Osteocyte (in vitro differentiated cells): ENCODE measurements around the gene CD44. TPM values are rescaled to one million over a fixed set of nuclear protein-coding genes. Genes with fewer than 3 reads are reported as not detected.

Experiments used
- DNase-seq: peaks from one replicate; pipeline ENCODE4 v3.0.0; 2021; ENCODE audit warnings: mixed read lengths; ENCODE audit not compliant: unreplicated experiment; ENCODE audit errors: extremely low spot score
- H3K27ac Mint-ChIP-seq: one replicate; pipeline ENCODE4 v1.8.0; 2021; ENCODE audit warnings: mild to moderate bottlenecking, mixed read lengths; ENCODE audit not compliant: unreplicated experiment
- H3K27me3 Mint-ChIP-seq: one replicate; pipeline ENCODE4 v1.8.0; 2021; ENCODE audit warnings: mixed read lengths; ENCODE audit not compliant: unreplicated experiment
- H3K36me3 Mint-ChIP-seq: one replicate; pipeline ENCODE4 v1.8.0; 2021; ENCODE audit warnings: mixed read lengths; ENCODE audit not compliant: unreplicated experiment
- H3K4me1 Mint-ChIP-seq: one replicate; pipeline ENCODE4 v1.8.0; 2021; ENCODE audit warnings: mixed read lengths; ENCODE audit not compliant: unreplicated experiment
- H3K4me3 Mint-ChIP-seq: one replicate; pipeline ENCODE4 v1.8.0; 2021; ENCODE audit warnings: mild to moderate bottlenecking, moderate library complexity, mixed read lengths; ENCODE audit not compliant: unreplicated experiment
- H3K9me3 Mint-ChIP-seq: one replicate; pipeline ENCODE4 v1.8.0; 2021; ENCODE audit warnings: mixed read lengths; ENCODE audit not compliant: unreplicated experiment
- total RNA-seq: library from RNA; stranded (reverse); gene quantifications from 2 replicates; pipeline ENCODE4 v1.2.1, GENCODE V29; 2021
- TF ChIP-seq, protein P1 (sequence below): fragments of 200-600 bp; sonication (generic); IDR thresholded peaks from 2 replicates; pipeline ENCODE4 v1.5.0; 2021; ENCODE audit warnings: antibody characterized with exemption, mild to moderate bottlenecking, moderate library complexity

The CD44 gene
- total RNA-seq, 1 donor from 2014 or later = 283 TPM

DNA sequence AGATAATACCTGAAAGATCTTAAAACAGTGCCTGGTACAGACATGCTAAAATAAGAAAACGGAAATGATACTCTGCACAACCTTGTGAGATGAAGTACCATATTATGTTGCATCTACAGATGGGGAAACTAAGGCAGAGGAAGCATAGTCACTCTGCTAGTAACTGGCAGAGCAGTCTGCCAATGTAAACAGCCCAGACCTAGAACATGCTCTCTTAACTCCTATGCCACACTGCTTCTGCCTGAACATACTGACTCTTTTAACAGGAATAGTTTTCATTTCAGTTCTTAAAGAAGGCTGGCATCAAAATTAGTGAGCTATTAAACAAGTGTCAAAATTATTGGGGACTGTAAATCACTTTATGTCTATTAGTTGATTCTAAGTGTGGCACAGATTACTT lies 99.9 kb downstream of the CD44 start:
- TF ChIP-seq, protein P1, sequence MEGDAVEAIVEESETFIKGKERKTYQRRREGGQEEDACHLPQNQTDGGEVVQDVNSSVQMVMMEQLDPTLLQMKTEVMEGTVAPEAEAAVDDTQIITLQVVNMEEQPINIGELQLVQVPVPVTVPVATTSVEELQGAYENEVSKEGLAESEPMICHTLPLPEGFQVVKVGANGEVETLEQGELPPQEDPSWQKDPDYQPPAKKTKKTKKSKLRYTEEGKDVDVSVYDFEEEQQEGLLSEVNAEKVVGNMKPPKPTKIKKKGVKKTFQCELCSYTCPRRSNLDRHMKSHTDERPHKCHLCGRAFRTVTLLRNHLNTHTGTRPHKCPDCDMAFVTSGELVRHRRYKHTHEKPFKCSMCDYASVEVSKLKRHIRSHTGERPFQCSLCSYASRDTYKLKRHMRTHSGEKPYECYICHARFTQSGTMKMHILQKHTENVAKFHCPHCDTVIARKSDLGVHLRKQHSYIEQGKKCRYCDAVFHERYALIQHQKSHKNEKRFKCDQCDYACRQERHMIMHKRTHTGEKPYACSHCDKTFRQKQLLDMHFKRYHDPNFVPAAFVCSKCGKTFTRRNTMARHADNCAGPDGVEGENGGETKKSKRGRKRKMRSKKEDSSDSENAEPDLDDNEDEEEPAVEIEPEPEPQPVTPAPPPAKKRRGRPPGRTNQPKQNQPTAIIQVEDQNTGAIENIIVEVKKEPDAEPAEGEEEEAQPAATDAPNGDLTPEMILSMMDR = no peak
- no peak for DNase-seq
- peaks cover 16% of the 10 kb centered on the region for H3K4me1 Mint-ChIP-seq
- H3K27ac Mint-ChIP-seq = no peak overlapping the region
- H3K4me3 Mint-ChIP-seq = no peak overlapping the region
- peaks cover 3% of the 10 kb centered on the region for H3K36me3 Mint-ChIP-seq
- H3K9me3 Mint-ChIP-seq = peaks cover 14% of the 10 kb centered on the region
- H3K27me3 Mint-ChIP-seq = no peaks in the 10 kb centered on the region

DNA sequence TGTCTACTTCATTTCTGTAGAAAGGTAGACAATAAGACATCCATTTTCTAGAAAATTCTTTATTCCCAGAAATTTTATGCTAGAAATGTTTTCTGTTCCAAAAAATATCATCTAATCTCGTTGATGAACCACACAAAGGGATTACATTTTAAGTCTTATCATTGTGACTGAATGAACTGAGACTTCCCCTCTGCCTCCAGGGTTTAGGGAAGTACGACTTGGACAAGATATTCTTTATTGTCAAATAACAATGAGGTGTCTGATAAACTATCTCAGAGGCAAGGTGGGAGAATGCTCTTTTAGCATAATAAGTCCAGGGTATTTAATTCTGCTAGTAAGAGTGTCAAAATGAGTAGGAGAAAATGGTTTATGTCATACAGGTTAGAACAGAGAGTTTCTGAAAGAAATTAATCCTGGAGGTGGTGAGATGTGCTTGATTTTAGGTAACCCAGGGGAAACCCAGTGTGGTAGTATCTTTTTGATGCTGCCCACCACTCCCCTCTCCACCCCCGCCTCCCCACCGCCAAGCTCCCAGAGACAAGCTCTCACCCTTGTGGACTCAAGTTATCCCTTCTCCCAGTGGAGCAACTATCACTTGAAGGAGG lies 100.6 kb downstream of the CD44 start:
- peaks cover 7% of the 10 kb centered on the region for H3K9me3 Mint-ChIP-seq
- H3K27me3 Mint-ChIP-seq = no peaks in the 10 kb centered on the region
- DNase-seq = no peak
- H3K4me1 Mint-ChIP-seq = peaks cover 16% of the 10 kb centered on the region
- H3K27ac Mint-ChIP-seq = no peak overlapping the region
- H3K4me3 Mint-ChIP-seq = no peak overlapping the region
- TF ChIP-seq, protein P1 = no peak
- H3K36me3 Mint-ChIP-seq = peaks cover 3% of the 10 kb centered on the region

DNA sequence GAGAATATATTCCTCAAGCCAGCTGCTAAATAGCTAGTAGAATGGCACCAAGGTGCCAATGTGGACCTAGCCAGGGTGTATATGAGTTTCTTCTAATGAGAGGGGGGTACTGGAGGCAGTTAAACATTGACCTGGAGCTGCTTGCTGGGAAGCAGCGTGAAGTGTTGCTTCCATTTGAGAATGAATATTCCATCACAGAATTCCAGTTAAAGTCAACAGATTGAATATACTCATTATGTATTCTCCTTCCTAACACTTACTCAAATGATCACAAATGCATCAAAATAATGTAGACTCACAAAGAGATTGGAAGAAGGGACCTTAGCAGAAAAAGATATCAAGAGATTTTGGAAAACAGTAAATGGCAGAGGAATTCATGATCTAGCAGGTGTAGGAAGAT lies 102.1 kb downstream of the CD44 start:
- H3K4me1 Mint-ChIP-seq = peaks cover 16% of the 10 kb centered on the region
- no peaks in the 10 kb centered on the region for H3K9me3 Mint-ChIP-seq
- DNase-seq = no peak
- TF ChIP-seq, protein P1 = no peak
- H3K36me3 Mint-ChIP-seq = no peaks in the 10 kb centered on the region
- H3K4me3 Mint-ChIP-seq = no peak overlapping the region
- H3K27me3 Mint-ChIP-seq = no peaks in the 10 kb centered on the region
- H3K27ac Mint-ChIP-seq = no peak overlapping the region

DNA sequence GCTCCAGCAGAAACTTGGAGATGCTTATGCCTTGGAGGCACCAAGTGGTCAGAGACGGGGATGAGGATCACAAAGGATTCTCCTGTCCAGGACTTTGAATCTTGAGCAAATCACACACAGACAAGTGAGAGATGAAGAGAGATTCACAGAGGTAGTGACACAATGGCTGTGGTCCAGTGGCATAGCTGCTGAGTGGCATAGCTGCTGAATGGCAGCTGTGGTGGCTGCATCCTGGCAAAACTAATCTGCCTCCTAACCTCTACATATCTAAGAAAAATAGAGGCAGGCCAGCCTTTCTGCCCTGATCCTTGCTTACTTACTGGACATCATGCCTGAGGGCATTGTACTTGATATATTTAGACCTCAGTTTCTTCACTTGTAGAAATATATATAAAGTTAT lies 102.6 kb downstream of the CD44 start:
- H3K9me3 Mint-ChIP-seq = no peaks in the 10 kb centered on the region
- no peaks in the 10 kb centered on the region for H3K27me3 Mint-ChIP-seq
- no peak overlapping the region for H3K4me3 Mint-ChIP-seq
- no peak overlapping the region for H3K27ac Mint-ChIP-seq
- peaks cover 16% of the 10 kb centered on the region for H3K4me1 Mint-ChIP-seq
- H3K36me3 Mint-ChIP-seq = no peaks in the 10 kb centered on the region
- TF ChIP-seq, protein P1 = no peak
- no peak for DNase-seq

DNA sequence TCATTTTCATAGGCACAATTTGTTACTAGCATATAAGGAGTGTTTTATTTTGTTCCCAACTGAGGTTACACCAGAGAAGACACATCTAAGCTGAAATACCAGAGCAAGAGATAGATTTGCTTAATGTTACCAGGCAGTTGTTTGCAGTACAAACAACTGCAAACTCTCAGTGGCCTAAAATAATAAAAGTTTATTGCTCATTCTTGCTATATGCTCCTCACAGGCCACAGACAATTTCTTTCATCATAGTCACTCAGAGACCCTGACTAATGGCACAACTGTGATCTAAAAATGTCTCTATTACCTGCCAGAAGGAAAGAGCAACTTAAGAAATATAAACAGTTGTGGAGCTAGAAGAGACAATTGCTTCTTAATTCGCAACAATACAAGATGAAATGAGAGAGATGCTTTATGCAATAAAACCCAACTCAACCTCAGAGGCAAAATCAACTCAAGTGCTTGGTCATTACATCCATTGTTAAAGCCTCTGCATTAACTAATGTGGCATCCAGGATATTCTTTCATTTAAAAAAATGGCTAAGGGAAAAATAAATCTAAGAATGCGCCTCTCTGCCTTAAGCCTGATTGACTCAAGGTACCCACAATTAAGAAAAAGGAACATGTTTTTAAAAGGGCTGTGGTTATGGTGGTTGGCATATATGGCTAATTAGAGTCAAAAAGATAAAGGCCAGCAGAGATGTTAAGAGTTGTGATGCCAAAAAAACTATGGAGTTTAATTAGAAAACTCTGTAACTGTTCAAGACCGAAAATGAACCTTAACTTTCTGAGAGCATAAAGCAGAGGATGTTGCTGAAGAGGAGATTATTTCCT lies 103.7 kb downstream of the CD44 start:
- Mint-ChIP-seq H3K4me3 (no peak overlapping the region), H3K9me3 (no peaks in the 10 kb centered on the region), H3K36me3 (no peaks in the 10 kb centered on the region), H3K27me3 (no peaks in the 10 kb centered on the region), H3K4me1 (peaks cover 11% of the 10 kb centered on the region), H3K27ac (no peak overlapping the region)
- no peak for DNase-seq
- TF ChIP-seq, protein P1 = no peak
